OCI-LY3 (cell line): ENCODE data around the gene UGT2B28.

Source experiments
- CTCF ChIP-seq: fragments of 200-600, 300-600 bp; sonication (generic); IDR thresholded peaks from 2 replicates; pipeline ENCODE4 v1.5.1; 2014; ENCODE audit warnings: antibody characterized with exemption, low read length, low read depth
- EZH2phosphoT487 ChIP-seq: fragments of 200-600 bp; shearing (Covaris generic); IDR thresholded peaks from 2 replicates; pipeline ENCODE4 v1.6.1; 2018; ENCODE audit warnings: antibody characterized with exemption, mixed run types, low read depth

- no peak for TF ChIP-seq CTCF
- TF ChIP-seq EZH2phosphoT487, result no peak
These were observed 41.8 kb downstream of the UGT2B28 start for GRCh38 chr4:69322055-69322454.
